ENCODE results near the gene CD27. TPM values are rescaled to one million over a fixed set of nuclear protein-coding genes. Genes with fewer than 3 reads are reported as not detected.

The CD27 gene
- total and polyA plus RNA-seq, 8 donors = 0.92 to 8.7 (median 3.2) TPM; not detected in 3

- Histone ChIP-seq H3K36me3 (peaks cover 0 to 10% (median 0%) of the 10 kb centered on the region in 4 donors), H3K4me3 (no peak overlapping the region), H3K27ac (no peak overlapping the region), H3K4me1 (peaks cover under 1 to 6% (median 4%) of the 10 kb centered on the region in 4 donors), H3K9me3 (no peaks in the 10 kb centered on the region), H3K27me3 (no peaks in the 10 kb centered on the region)
- no peak for TF ChIP-seq POLR2AphosphoS5 (IDR thresholded peaks at IDR 0.05)
- no peak for DNase-seq
- intact Hi-C loops (cut with DNase I; ENCODE audit: low total_unique reads) = no loop called here
- 85 to 91% (median 88%) methylated on average over 13 of the region's 13 CpGs for WGBS, 5 donors
Observed at GRCh38 chr12:6435961-6436715, 8.6 kb upstream of the CD27 start.

GRCh38 chr12:6437586-6437985 is 7.2 kb upstream of the CD27 start:
- H3K4me1 ChIP-seq = no peaks in the 10 kb centered on the region
- intact Hi-C loops (cut with DNase I; ENCODE audit: low total_unique reads) = no loop called here
- TF ChIP-seq CTCF (IDR thresholded peaks at IDR 0.05) (no peak), POLR2A (IDR thresholded peaks at IDR 0.05) (no peak), POLR2AphosphoS5 (IDR thresholded peaks at IDR 0.05) (no peak), EP300 (IDR thresholded peaks at IDR 0.05) (no peak)
- H3K4me3 ChIP-seq = no peak overlapping the region
- WGBS, 5 donors = 85 to 99% (median 94%) methylated on average over 3 of the region's 3 CpGs
- no peaks in the 10 kb centered on the region for H3K27me3 ChIP-seq
- H3K27ac ChIP-seq = no peak overlapping the region
- no peak for DNase-seq
- H3K9me3 ChIP-seq = no peaks in the 10 kb centered on the region
- peaks cover 0 to 14% (median under 1%) of the 10 kb centered on the region in 4 donors for H3K36me3 ChIP-seq

DNA sequence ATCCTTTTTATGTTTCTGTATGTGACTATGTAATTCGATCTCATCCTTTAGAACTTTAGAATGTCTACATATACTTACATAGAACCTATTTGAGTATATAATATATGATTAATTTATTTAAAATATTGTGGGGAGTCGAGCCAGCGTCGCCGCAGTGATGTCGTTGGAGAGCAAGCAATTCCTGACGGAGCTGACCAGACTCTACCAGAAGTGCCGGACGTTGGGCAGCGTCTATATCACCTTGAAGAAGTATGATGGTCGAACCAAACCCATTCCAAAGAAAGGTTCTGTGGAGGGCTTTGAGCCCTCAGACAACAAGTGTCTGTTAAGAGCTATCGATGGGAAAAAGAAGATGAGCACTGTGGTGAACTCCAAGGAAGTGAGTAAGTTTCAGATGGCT is 6.4 kb upstream of the CD27 start:
- no peak for TF ChIP-seq POLR2A (IDR thresholded peaks at IDR 0.05)
- no peak for TF ChIP-seq CTCF (IDR thresholded peaks at IDR 0.05)
- no peak for TF ChIP-seq POLR2AphosphoS5 (IDR thresholded peaks at IDR 0.05)
- TF ChIP-seq EP300 (IDR thresholded peaks at IDR 0.05) = no peak

GRCh38 chr12:6440391-6440790 is 4.4 kb upstream of the CD27 start:
- no peak overlapping the region for H3K27ac ChIP-seq
- H3K27me3 ChIP-seq = no peaks in the 10 kb centered on the region
- TF ChIP-seq CTCF (IDR thresholded peaks at IDR 0.05) (no peak), EP300 (IDR thresholded peaks at IDR 0.05) (no peak), POLR2AphosphoS5 (IDR thresholded peaks at IDR 0.05) (no peak)
- DNase-seq = no peak
- no peaks in the 10 kb centered on the region for H3K4me1 ChIP-seq
- peaks cover 0 to 42% (median 14%) of the 10 kb centered on the region in 4 donors for H3K36me3 ChIP-seq
- H3K9me3 ChIP-seq = no peaks in the 10 kb centered on the region
- H3K4me3 ChIP-seq = no peak overlapping the region
- WGBS, 5 donors = 31 to 52% (median 39%) methylated on average over 1 of the region's 1 CpG
- intact Hi-C loops (cut with DNase I; ENCODE audit: low total_unique reads) = no loop called here

More for the DNA sequence above, 6.4 kb upstream of the CD27 start:
- no peaks in the 10 kb centered on the region for H3K4me1 ChIP-seq
- no peaks in the 10 kb centered on the region for H3K27me3 ChIP-seq
- peaks cover 0 to 22% (median 4%) of the 10 kb centered on the region in 4 donors for H3K36me3 ChIP-seq
- no peak for DNase-seq
- H3K27ac ChIP-seq = no peak overlapping the region
- WGBS, 5 donors = 87 to 92% (median 90%) methylated on average over 12 of the region's 12 CpGs
- intact Hi-C loops (cut with DNase I; ENCODE audit: low total_unique reads) = no loop called here
- H3K4me3 ChIP-seq = no peak overlapping the region
- H3K9me3 ChIP-seq = no peaks in the 10 kb centered on the region

- no peak for DNase-seq
- no peak overlapping the region for H3K4me3 ChIP-seq
- no peak overlapping the region for H3K27ac ChIP-seq
- no peaks in the 10 kb centered on the region for H3K9me3 ChIP-seq
- no peak for TF ChIP-seq EP300 (IDR thresholded peaks at IDR 0.05)
- no peaks in the 10 kb centered on the region for H3K27me3 ChIP-seq
- H3K36me3 ChIP-seq = peaks cover 0 to 67% (median 36%) of the 10 kb centered on the region in 4 donors
- WGBS, 5 donors = 79 to 87% (median 83%) methylated on average over 9 of the region's 9 CpGs
- intact Hi-C loops (cut with DNase I; ENCODE audit: low total_unique reads) = no loop called here
- no peaks in the 10 kb centered on the region for H3K4me1 ChIP-seq
Observed at GRCh38 chr12:6442836-6443235, 1.9 kb upstream of the CD27 start.

All from stomach (tissue), 9 donors.